ENCODE data around the gene ELFN2.

The ELFN2 gene

DNA sequence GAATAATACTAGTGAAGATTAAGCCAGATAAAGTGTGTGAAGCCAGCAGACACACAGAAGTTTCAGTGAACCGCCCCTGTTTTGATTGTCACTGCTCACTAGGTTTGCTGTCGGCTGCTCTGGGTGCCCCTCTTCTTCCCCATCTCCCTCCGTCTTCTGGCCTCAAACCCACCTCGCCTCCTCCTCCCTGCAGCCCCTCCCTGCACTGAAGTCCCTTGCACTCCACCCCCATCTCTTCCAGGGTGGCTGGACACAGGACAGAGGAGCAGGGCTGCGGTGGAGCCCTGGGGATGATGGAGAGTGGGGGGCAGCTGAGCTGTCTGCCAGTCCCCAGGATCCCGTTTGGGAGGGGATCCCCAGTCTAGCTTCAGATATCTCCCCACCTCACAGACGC, 91.5 kb downstream of the ELFN2 start:
- no peak for TF ChIP-seq CTCF (IDR thresholded peaks at IDR 0.05)
- no peaks in the 10 kb centered on the region for H3K4me1 ChIP-seq (ENCODE audit: control insufficient read depth in 1 of 2, insufficient read depth in 1 of 2, low read depth in 1 of 2, low read length in 1 of 2)
- no peak overlapping the region for H3K4me3 ChIP-seq (ENCODE audit: low read depth in 1 of 2, low read length in 1 of 2)
- H3K27me3 ChIP-seq: peaks cover 86% of the 10 kb centered on the region
- no peaks in the 10 kb centered on the region for H3K9me3 ChIP-seq
- H3K27ac ChIP-seq: no peak overlapping the region
- no peaks in the 10 kb centered on the region for H3K36me3 ChIP-seq

DNA sequence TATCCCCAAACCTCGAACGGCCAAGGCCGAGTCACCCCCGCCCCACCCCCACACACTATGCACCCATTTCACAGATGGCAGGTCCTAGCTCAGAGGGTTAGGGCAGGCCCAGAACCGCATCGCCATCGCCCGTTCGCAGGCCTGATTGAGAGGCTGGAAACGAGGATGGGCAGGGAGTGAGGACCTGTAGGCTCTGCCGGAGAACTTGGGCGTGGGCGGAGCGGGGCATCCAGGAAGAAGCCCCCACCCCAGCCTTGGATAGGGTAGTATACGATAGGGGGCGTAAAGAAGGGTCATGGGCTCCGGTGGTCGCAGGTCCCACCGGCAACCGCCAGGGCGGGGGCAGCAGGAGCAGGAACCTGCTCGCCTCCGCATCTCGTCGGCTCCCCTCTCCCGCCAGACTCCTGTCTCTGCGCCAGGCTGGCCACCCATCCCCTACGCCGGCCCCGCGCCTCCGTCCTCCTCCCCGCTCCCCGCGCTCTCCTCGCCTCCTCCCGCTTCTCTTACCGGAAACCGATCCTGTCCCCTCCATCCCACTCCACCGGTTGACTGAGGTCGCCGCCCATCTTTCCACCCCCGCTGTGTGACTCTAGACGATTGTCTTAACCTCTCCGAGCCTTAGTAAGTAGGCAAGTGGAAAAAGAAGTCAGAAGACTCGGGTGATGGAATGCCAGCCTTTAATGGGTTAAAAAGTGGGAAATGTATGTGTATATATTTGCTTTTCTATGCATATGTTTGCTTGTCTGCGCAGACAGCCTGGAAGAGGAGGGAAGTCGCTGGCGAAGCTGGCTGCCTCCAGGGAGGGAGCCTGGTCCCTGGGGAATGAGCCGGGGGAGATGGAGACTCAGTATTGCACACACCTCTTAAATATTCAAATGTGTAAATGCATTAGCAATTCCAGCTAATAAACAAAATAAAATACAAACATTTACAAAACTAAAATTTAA, 92.1 kb downstream of the ELFN2 start:
- no peak overlapping the region for H3K4me3 ChIP-seq (ENCODE audit: low read depth in 1 of 2, low read length in 1 of 2)
- H3K9me3 ChIP-seq: no peaks in the 10 kb centered on the region
- TF ChIP-seq CTCF (IDR thresholded peaks at IDR 0.05): no peak
- peaks cover 86% of the 10 kb centered on the region for H3K27me3 ChIP-seq
- H3K36me3 ChIP-seq: no peaks in the 10 kb centered on the region
- H3K27ac ChIP-seq: no peak overlapping the region
- H3K4me1 ChIP-seq (ENCODE audit: control insufficient read depth in 1 of 2, insufficient read depth in 1 of 2, low read depth in 1 of 2, low read length in 1 of 2): no peaks in the 10 kb centered on the region

GRCh38 chr22:37334461-37334858, 92.8 kb downstream of the ELFN2 start:
- Histone ChIP-seq H3K36me3 (no peaks in the 10 kb centered on the region), H3K27ac (no peak overlapping the region), H3K4me1 (ENCODE audit: control insufficient read depth in 1 of 2, insufficient read depth in 1 of 2, low read depth in 1 of 2, low read length in 1 of 2) (no peaks in the 10 kb centered on the region), H3K9me3 (no peaks in the 10 kb centered on the region), H3K4me3 (ENCODE audit: low read depth in 1 of 2, low read length in 1 of 2) (no peak overlapping the region), H3K27me3 (peaks cover 86% of the 10 kb centered on the region)
- TF ChIP-seq CTCF (IDR thresholded peaks at IDR 0.05): no peak

DNA sequence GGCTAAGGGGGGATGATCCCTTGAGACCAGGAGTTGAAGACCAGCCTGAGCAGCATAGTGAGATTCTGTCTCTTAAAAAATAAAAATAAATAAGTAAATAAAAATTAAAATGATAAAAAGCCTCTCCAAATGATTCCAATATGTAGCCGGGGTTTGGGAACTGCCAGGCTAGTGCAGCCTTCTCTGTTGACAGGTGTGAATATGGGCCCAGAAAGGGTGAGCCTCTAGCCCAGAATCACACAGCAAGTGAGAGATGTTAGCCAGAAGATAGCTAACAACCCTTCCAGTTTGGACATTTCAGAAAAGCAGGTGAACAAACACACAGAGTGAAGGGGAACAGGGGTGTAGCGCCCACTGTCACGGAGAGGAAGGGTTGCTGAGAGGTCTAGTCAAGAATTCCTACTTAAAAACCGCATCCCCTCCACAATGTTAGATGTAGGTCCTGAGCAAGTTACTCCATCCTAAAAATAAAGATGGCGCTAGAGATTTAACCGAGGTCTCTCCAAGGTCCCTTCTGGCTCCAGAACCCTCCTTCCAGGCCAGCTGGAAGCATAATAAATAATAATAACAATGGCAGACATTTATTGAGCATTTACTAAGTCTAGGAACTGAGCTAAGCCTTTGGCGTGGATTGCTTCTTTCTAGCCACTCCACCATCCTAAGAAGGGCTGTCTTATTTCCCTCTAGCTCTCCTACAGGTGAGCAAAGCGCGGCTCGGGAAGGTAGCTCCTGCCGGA, 93.4 kb downstream of the ELFN2 start:
- Histone ChIP-seq H3K27ac (no peak overlapping the region), H3K4me3 (ENCODE audit: low read depth in 1 of 2, low read length in 1 of 2) (no peak overlapping the region), H3K27me3 (peaks cover 91% of the 10 kb centered on the region), H3K9me3 (no peaks in the 10 kb centered on the region), H3K4me1 (ENCODE audit: control insufficient read depth in 1 of 2, insufficient read depth in 1 of 2, low read depth in 1 of 2, low read length in 1 of 2) (no peaks in the 10 kb centered on the region), H3K36me3 (no peaks in the 10 kb centered on the region)
- no peak for TF ChIP-seq CTCF (IDR thresholded peaks at IDR 0.05)

- Histone ChIP-seq H3K27ac (no peak overlapping the region), H3K9me3 (no peaks in the 10 kb centered on the region), H3K4me3 (ENCODE audit: low read depth in 1 of 2, low read length in 1 of 2) (no peak overlapping the region), H3K36me3 (no peaks in the 10 kb centered on the region), H3K4me1 (ENCODE audit: control insufficient read depth in 1 of 2, insufficient read depth in 1 of 2, low read depth in 1 of 2, low read length in 1 of 2) (no peaks in the 10 kb centered on the region), H3K27me3 (peaks cover 98% of the 10 kb centered on the region)
- no peak for TF ChIP-seq CTCF (IDR thresholded peaks at IDR 0.05)
These were observed 95.3 kb downstream of the ELFN2 start for GRCh38 chr22:37331856-37332536.
